ENCODE results near the gene MED26.

MED26 gene

GRCh38 chr19:16535381-16535780, 92.6 kb downstream of the MED26 start:
- no peak for DNase-seq

DNA sequence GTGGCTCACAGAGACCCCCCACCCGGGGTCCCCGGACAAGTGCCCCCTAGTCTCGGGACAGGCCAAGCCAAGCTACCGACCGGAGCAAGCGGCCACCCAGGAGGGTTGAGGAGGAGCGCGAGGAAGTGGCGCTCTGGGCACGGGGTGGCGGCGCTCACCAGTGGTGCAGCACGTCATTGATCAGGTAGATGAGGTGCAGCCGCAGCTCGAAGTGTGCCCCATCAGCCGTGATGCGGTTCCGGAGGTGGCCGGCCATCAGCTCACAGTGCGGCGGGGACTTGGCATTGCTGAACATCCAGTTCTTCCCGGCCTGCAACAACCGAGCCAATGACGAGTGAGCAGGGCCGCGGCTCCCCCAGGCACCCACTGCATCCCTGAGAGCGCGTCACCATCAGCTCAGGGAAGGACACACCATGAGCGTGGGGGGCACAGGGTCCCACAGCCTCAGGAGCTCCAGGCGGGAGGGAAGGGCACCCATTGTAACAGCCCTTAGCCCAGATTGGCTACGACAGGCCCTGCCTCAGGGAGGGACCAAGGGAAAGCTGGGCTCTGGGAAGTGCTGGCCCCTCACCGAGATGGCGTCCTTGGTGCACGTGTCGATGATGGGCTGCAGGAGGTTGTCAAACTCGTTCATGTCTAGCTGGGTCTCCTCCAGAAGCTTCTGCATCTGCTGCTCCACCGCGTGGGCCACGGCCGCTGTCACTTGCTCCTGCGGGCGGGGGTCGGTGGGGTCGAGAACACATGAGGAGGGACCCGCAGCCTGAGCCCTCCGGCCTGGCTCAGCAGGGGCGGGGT, 95.4 kb downstream of the MED26 start:
- DNase-seq, result no peak

GRCh38 chr19:16531380-16531669, 96.7 kb downstream of the MED26 start:
- DNase-seq, result no peak

- no peak for DNase-seq
Measured at GRCh38 chr19:16530540-16531379, 97.2 kb downstream of the MED26 start.

GRCh38 chr19:16529466-16530144, 98.4 kb downstream of the MED26 start:
- no peak for DNase-seq

- DNase-seq, result peak; percentile 26
Measured at GRCh38 chr19:16527971-16528521, 100.0 kb downstream of the MED26 start.

- DNase-seq, result no peak
Measured at GRCh38 chr19:16527334-16527935, 100.6 kb downstream of the MED26 start.

GRCh38 chr19:16525751-16526481, 102.1 kb downstream of the MED26 start:
- no peak for DNase-seq

GRCh38 chr19:16524991-16525734, 102.8 kb downstream of the MED26 start:
- no peak for DNase-seq

Data from DMS53 (cell line).